GM19463 (cell line): Measurements from ENCODE around the gene CPXM2.

ENCODE experiments used
- ATAC-seq: cut with Tn5 transposase; IDR thresholded peaks from one replicate; pipeline ENCODE4 v1.9.1; 2021; ENCODE audit warnings: mild to moderate bottlenecking, moderate library complexity; ENCODE audit not compliant: unreplicated experiment

Gene CPXM2

DNA sequence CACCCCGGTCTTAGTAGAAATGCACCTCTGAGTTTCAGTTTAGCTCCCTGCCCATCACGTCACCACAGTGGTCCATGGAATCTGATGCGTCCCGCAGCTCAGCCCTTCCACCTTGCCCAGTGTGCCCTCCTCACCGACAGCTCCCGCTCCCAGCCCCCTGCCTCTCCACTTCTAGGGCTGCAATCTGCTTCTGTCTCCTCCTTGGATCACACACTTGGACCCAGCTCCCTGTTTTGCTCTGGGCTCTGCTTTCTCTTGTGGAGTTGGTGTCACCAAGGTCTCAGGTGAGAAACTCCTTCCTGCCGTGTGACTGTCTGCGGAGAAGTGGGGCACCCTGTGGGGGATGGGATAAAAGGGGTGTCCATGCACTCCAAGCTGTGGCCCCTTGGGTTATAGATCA, 187.5 kb downstream of the CPXM2 start:
- ATAC-seq, result no peak

DNA sequence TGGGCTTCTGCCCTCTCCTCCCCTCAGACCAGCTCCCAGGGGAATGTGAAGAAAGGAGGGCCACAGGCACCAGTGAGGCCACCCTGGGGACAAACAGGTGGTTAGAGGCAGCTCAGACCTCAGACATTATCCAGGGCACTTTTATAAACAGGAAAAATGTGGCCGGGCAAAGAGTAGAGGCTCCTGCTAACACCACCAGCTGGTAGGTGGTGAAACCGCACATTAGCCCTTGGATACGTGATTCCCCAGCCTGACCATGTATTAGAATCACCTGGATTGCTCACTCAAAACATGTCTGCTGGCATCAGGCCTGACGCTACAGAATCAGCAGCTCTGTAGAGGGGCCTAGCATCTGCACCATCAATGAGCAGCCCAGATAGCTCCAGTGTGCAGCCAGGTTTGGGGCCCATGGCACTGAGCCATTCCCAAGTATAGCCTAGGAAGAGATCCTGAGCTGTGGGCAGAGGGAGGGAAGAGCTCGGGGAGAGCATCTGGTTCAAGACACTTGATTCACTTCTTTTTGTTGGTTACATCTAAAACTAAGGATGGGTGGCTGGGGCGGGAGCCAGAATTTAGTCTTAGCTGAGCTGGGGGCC, 188.3 kb downstream of the CPXM2 start:
- no peak for ATAC-seq
